Measurements from ENCODE around the gene TBCD.
"Not testable (repeated sequence)": the region's sequence is repeated elsewhere in the genome, so short reads cannot be mapped to it uniquely, and the experiment has no call there.

TBCD gene

DNA sequence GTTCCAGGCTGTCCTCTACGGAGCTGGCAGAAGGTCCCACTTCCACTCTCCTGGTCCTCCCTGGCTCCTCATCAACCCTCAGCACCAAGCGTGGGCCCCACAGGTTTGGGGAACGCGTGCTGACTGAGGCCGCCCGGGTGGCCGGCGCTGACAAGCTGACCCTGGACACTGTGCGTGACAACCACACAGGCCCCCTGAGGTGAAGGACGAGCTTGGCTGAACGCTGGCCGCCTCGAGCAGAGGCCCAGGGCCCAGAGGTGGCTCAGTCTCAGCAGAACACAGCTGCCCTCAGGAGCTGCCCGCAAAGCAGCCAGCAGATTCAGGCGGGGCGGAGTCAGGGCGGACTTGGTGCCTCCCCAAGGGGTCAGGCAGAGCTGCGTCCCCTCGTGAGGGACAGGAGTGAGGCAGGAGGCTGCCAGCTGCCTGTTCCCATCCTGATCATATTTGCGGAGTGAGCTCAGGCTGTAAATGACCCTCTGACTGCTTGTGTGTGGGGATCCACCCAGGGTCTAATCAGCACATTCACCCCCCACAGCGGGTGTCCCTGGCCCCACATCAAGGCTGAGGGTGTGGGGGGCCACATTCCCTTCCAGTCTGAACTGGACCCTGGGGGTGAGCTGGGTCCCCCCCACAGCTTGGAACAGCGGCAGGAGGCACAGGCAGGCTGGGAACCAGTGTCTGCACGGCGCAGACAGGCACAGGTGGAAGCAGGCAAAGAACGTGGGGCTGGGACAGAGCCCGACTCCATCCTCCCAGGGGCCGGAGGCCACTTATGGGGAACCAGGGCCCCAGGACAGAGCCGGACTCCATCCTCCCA, 222.5 kb downstream of the TBCD start:
- no peak for DNase-seq (ENCODE audit: low read depth)

DNA sequence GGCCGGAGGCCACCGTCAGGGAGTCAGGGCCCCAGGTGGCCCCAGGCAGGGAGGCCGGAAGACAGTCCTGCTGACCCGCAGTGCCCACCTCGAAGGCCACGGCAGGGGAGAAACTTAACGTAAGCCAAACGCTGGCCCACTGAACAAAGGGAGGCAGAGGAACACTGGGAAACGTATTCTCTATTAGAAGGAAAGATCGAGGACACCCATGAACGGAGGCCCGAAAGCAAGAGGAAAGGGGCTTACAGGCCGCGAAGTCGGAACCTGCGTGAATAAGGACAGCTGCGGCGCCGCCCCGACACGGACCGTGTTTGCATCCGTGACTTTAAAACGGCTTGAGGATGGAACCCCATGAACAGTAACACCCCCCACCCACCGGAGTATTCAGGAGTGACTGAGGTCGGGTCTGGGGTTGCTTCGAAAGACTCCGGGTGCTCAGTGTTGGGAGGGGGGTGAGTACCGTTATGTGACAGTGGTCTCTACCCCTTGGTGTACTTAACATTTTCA, 225.2 kb downstream of the TBCD start:
- no peak for DNase-seq (ENCODE audit: low read depth)

DNA sequence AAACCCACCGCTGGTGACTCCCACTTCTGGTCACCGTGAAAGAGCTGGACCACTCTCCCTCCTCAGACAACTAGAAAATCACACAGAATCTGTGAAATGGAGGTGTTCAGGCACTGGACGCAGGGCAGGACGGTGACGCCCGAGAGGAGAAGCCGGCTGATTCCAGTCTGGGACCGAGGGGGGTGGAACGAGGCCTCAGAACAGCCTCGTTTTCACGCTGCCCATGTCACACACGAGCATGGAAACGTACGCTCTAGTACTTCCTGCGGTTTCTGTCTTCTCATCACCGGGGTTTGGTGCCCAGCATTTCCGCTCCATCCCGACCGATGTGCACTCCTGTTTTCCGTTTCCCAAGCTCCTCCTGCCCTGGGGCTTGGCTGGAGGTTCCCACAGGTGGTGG, 225.7 kb downstream of the TBCD start:
- no peak for DNase-seq (ENCODE audit: low read depth)

DNA sequence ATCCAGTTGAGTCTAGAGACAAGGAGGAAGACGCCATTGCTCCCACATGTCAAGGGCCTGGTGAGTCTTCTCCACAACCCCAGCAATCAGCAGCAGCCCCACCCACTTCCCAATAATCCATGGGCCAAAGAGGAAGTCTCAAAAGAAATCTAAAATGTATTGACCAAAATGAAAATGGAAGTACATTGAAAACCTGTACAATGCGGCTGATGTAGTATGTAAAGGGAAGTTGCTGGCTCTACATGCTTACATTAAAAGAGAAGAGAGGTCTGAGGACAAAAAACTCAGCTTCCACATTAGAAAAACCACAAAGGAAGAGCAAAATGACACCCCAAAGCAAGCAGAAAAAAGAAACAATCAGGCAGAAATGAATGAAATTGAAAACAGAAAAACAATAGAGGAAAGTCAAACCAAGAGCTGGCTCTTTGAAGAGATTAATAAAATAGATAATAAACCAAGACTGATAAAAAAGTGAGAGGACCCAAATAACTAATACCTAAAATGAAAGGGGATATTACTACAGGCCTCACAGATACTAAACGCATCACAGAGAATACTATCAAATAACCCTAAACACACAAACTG, 227.0 kb downstream of the TBCD start:
- no peak for DNase-seq (ENCODE audit: low read depth)

DNA sequence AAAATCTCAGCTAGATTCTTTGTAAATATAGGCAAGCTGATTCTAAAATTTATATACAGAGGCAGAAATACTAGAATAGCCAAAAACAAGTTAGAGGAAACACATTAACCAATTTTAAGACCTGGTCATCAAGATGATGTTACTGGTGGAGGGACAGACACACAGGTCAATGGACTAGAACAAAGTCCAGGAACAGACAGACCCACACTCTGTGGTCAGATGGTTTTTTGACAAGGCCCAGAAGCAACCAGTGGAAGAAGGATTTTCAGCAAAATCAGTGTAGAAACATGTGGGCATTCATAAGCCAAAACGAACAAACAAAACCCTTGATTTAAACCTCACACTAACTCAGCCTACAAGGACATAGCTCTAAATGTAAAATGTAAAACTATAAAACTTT, 227.9 kb downstream of the TBCD start:
- DNase-seq (ENCODE audit: low read depth), result no peak

DNA sequence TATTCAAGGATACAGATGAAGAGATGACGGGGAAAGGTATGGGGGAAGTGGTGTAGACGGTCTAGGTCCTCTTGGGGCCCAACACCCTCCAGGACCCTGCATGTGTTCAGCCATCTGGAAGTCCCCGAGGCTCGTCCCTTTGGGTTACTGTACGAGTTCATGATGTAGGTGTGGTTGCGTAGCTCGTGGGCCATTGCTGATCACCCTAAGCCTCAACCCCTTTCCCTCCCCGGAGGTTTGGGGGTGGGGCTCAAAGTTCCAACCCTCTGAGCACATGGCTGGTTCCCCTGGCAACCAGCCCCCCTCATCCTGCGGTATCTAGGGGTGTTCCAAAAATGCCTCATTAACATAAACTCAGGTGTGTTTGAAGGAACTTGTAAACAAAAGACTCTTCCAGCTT, 228.8 kb downstream of the TBCD start:
- no peak for DNase-seq (ENCODE audit: low read depth)

DNA sequence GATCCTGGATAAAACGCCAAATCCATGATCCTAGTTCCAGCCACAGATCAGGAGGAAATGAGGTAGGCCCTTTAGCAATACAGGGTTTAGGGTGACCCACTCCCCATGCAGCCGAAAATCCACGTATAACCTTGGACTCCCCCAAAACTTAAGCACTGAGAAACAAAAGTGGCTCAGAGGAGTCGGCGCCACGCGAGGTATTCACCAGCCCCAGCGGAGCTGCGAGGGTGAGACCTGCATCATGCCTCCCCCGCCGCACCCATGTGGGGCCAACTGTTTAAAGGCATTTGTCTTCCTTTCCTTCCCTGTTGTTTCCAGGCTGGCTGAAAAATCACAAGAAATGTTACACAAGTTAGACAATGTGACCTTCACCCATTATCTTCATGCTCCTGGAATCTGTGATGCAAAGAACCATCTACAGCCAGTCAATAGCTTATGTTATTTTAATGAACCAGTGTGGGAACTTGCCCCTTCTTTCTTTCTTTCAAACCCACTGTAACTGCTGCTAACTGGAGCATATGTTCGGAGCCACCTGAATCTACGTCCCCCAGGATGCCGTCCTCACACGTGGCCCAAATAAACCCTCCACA, 229.4 kb downstream of the TBCD start:
- DNase-seq (ENCODE audit: low read depth), result no peak

DNA sequence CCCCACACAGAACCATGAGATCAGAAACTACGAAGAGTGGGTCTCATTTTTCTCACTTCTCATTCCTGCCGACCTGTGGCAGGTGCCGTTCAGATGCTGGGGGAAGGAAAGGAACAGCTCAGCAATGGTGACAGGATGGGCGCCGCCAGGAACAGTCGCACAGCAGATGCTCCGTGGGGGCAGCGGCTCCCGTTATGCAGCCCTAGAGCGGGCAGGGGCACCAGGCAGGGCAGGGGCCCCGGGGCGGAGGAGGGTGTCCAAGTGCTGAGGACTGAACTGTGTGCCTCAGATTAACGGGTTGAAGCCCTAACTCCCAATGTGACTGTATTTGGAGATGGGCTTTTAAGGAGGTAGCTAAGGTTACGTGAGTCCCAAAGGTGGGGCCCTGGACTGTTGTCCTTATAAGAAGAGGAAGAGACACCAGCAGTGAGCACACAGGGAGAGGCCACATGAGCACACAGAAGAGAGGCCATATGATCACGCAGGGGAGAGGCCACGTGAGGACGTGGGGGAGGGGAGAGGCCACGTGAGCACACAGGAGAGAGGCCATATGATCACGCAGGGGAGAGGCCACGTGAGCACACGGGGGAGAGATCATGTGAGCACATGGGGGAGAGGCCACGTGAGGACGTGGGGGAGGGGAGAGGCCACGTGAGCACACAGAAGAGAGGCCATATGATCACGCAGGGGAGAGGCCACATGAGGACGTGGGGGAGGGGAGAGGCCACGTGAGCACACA, 231.8 kb downstream of the TBCD start:
- no peak for DNase-seq (ENCODE audit: low read depth)

DNA sequence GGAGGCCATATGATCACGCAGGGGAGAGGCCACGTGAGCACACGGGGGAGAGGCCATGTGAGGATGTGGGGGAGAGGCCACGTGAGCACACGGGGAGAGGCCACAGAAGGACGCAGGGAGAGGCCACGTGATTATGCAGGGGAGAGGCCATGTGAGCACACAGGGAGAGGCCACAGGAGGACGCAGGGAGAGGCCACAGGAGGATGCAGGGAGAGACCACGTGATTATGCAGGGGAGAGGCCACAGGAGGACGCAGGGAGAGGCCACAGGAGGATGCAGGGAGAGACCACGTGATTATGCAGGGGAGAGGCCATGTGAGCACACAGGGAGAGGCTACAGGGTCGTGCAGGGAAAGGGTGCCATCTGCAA, 232.4 kb downstream of the TBCD start:
- DNase-seq (ENCODE audit: low read depth), result not testable (repeated sequence)

DNA sequence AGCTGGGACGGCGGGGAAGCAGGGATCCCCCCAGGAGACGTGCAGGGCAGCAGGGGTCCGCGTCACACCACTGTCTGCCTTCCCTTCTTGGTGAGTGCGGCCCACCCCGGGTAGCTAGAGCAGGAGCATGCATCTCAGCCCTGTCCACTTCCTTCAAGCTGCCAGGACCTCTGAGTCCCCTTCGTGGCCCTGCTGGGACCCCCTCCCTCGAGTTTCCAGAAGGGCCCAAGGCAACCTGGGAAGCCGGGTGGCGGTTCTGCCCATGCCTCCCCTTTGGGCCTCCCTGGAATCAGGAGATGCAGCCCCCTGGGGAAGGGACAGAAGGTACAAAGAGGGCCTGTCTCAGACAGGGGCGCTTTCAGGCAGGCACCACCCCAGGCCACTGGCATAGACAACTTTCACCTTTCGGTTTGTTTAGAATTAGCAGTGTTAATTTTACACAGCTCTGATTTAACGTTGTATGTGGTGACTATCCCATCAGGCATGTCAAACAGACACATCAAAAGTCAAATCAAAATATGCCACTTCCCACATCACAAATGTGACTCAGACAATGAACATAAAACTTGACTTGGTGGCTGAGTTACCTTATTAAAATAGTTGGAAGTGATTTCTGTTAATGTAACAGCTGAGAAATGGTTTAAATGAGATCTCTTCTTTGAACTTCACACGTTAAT, 233.0 kb downstream of the TBCD start:
- no peak for DNase-seq (ENCODE audit: low read depth)

DNA sequence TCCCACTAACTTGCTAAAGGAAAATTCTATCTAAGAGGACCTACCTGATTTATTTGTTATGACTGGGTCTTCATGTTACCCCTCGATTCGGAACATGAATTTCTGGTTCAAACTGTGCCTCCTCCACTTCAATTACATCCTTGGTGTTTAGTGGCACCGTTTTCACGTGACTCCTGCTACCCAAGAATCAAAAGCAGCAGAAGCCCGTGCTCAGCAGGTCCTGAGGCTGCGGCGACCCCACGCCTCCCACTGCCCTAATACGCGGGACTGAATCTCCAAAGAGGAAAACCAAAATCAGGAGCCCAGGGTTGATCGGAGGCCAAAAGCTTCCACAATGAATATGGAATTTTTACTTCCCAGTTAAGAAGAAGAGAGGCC, 233.6 kb downstream of the TBCD start:
- DNase-seq (ENCODE audit: low read depth), result no peak

DNA sequence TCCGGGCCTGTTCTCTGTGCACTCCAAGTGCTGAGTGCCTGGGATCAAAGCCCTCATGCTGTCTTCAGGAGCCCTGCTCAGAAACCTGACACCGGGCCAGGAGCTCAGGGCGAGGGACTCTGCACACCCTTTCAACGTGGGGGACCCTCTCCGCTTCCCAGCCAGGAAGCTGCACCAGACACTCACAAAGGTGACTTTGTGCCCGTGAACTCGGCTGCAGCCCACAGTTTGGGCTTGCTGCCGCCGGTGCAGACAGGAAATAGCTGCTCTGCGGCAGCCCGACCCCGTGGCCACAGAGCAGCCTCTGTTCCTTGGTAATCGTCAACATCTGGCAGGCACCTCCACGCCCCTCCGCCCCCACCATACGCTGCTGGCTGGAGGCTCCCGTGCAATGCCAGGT, 234.1 kb downstream of the TBCD start:
- no peak for DNase-seq (ENCODE audit: low read depth)

DNA sequence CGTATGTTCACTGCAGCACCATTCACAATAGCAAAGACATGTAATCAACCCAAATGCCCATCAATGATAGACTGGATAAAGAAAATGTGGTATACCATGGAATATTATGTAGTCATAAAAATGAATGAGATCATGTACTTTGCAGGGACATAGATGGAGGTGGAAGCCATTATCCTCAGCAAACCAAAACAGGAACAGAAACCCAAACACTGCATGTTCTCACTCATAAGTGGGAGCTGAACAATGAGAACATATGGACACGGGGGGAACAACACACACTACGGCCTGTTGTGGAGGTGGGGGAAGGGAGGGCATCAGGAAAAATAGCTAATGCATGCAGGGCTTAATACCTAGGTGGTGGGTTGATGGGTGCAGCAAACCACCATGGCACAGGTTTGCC, 237.2 kb downstream of the TBCD start:
- not testable (repeated sequence) for DNase-seq (ENCODE audit: low read depth)

DNA sequence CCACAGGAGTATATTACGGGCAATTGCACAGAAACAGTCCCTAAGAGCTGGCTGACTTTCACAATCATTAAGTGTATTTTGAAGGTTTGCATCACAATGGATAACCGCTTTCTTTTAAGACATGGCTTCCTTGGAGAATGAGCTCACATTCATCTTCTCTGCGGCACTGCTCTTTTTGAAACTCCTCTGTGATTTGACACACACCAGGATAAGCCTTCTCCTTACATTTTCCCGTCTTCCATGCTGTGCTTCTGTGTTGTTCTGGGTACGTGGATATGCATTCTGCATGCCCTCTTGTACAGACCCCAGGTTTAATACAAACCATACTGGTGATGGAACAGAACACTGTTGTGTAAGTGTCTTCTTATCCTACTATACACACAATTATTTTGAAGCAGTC, 238.0 kb downstream of the TBCD start:
- no peak for DNase-seq (ENCODE audit: low read depth)

DNA sequence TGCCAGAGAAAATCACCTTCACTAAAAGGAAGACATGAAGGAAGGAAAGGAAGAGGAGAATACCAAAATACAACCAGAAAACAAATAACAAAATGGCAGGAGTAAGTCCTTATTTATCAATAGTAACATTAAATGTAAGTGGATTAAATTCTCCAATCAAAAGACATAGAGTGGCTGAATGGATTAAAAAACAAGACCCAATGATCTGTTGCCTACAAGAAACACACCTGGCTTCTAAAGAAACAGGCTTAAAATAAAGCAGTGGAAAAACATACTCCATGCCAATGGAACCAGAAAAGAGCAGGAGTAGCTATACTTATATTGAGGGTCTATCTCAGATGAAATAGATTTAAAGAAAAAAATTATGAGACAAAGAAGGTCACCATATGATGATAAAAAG, 241.1 kb downstream of the TBCD start:
- no peak for DNase-seq (ENCODE audit: low read depth)

Data from CMK (cell line).